WTC11 (cell line): ENCODE results near the gene PIM2. TPM values are rescaled to one million over a fixed set of nuclear protein-coding genes. Genes with fewer than 3 reads are reported as not detected.

Source experiments
- ATAC-seq: fragments of 200-7000 bp; cut with Tn5 transposase; 2 replicates; pipeline ENCODE4 v1.10.0; 2021; ENCODE audit warnings: mild to moderate bottlenecking, moderate library complexity
- CTCF ChIA-PET: fragments of 300-600 bp; sonication (Branson Sonifier 250); formaldehyde crosslinking; loops from one replicate; lab custom pipeline; 2021; ENCODE audit warnings: antibody characterized with exemption; lab: Charles Lee
- POLR2A ChIA-PET: fragments of 350-600 bp; sonication (Branson Sonifier 250); formaldehyde crosslinking; loops from one replicate; lab custom pipeline; 2021; ENCODE audit warnings: antibody characterized with exemption; lab: Charles Lee
- DNase-seq: peaks from one replicate; pipeline ENCODE4 v3.0.0; 2021; ENCODE audit warnings: low spot score
- H3K27ac Mint-ChIP-seq: 2 replicates; pipeline ENCODE4 v1.8.0; 2021; ENCODE audit warnings: mixed read lengths
- H3K27me3 Mint-ChIP-seq: 2 replicates; pipeline ENCODE4 v1.8.0; 2021; ENCODE audit warnings: low read depth, mild to moderate bottlenecking, moderate library complexity, mixed read lengths
- H3K36me3 Mint-ChIP-seq: 2 replicates; pipeline ENCODE4 v1.8.0; 2021; ENCODE audit warnings: mixed read lengths
- H3K4me1 Mint-ChIP-seq: 2 replicates; pipeline ENCODE4 v1.8.0; 2022; ENCODE audit warnings: mixed read lengths
- H3K4me3 Mint-ChIP-seq: 2 replicates; pipeline ENCODE4 v1.8.0; 2021; ENCODE audit warnings: mild to moderate bottlenecking, moderate library complexity, mixed read lengths
- H3K9me3 Mint-ChIP-seq: 2 replicates; pipeline ENCODE4 v1.8.0; 2021; ENCODE audit warnings: mixed read lengths
- ARID4B ChIP-seq: sonication (generic); formaldehyde crosslinking; IDR thresholded peaks from 2 replicates; pipeline ENCODE4 v1.8.0; 2023; ENCODE audit warnings: missing genetic modification reagents, mild to moderate bottlenecking, borderline replicate concordance
- ATF2 ChIP-seq: sonication (generic); formaldehyde crosslinking; IDR thresholded peaks from 2 replicates; pipeline ENCODE4 v1.8.1; 2022; ENCODE audit warnings: low read depth, missing genetic modification reagents, borderline replicate concordance
- ATF3 ChIP-seq: sonication (generic); formaldehyde crosslinking; conservative IDR thresholded peaks from 2 replicates; pipeline ENCODE4 v1.8.1; 2022; ENCODE audit warnings: mild to moderate bottlenecking, missing genetic modification reagents
- CBFB ChIP-seq: sonication (generic); formaldehyde crosslinking; IDR thresholded peaks from 2 replicates; pipeline ENCODE4 v1.8.1; 2022; ENCODE audit warnings: mild to moderate bottlenecking, low read depth, missing genetic modification reagents
- CTCF ChIP-seq: fragments of 200-600 bp; IDR thresholded peaks from 2 replicates; pipeline ENCODE4 v1.8.0; 2022; ENCODE audit warnings: antibody characterized with exemption
- ETV6 ChIP-seq: sonication (generic); formaldehyde crosslinking; IDR thresholded peaks from 2 replicates; pipeline ENCODE4 v1.8.1; 2022; ENCODE audit warnings: mild to moderate bottlenecking, missing genetic modification reagents
- GABPB1 ChIP-seq: sonication (generic); formaldehyde crosslinking; IDR thresholded peaks from 2 replicates; pipeline ENCODE4 v1.8.1; 2023; ENCODE audit warnings: mild to moderate bottlenecking, missing genetic modification reagents
- GRHL2 ChIP-seq: fragments of 250-450 bp; sonication (Bioruptor Pico); IDR thresholded peaks from 2 replicates; pipeline ENCODE4 v1.8.0; 2022; ENCODE audit warnings: mild to moderate bottlenecking, moderate library complexity; ENCODE audit not compliant: insufficient replicate concordance, severe bottlenecking
- IRF1 ChIP-seq: sonication (generic); formaldehyde crosslinking; IDR thresholded peaks from 2 replicates; pipeline ENCODE4 v1.8.0; 2023; ENCODE audit warnings: missing genetic modification reagents
- IRF2 ChIP-seq: sonication (generic); formaldehyde crosslinking; IDR thresholded peaks from 2 replicates; pipeline ENCODE4 v1.8.0; 2022; ENCODE audit warnings: low read depth, missing genetic modification reagents, borderline replicate concordance
- MLX ChIP-seq: sonication (generic); formaldehyde crosslinking; IDR thresholded peaks from 2 replicates; pipeline ENCODE4 v1.8.1; 2023; ENCODE audit warnings: mild to moderate bottlenecking, missing genetic modification reagents, moderate library complexity
- NR2C2 ChIP-seq: sonication (generic); formaldehyde crosslinking; IDR thresholded peaks from 2 replicates; pipeline ENCODE4 v1.8.0; 2022; ENCODE audit warnings: mild to moderate bottlenecking, missing genetic modification reagents
- PREB ChIP-seq: sonication (generic); formaldehyde crosslinking; IDR thresholded peaks from 2 replicates; pipeline ENCODE4 v1.8.1; 2022; ENCODE audit warnings: mild to moderate bottlenecking, missing genetic modification reagents, moderate library complexity, borderline replicate concordance
- TEAD4 ChIP-seq: sonication (generic); formaldehyde crosslinking; IDR thresholded peaks from 2 replicates; pipeline ENCODE4 v1.8.0; 2022; ENCODE audit warnings: mild to moderate bottlenecking, missing genetic modification reagents
- ZBTB21 ChIP-seq: sonication (generic); formaldehyde crosslinking; IDR thresholded peaks from 2 replicates; pipeline ENCODE4 v1.8.1; 2023; ENCODE audit warnings: mild to moderate bottlenecking, missing genetic modification reagents, borderline replicate concordance
- ZBTB43 ChIP-seq: sonication (generic); formaldehyde crosslinking; IDR thresholded peaks from 2 replicates; pipeline ENCODE4 v1.8.1; 2023; ENCODE audit warnings: mild to moderate bottlenecking, missing genetic modification reagents
- total RNA-seq: library from RNA; stranded (reverse); gene quantifications from 3 replicates; pipeline ENCODE4 v1.2.3, GENCODE V29; 2021

Gene PIM2
- total RNA-seq, 1 experiment from 2014 or later = 146 TPM

- ChIA-PET POLR2A (no interaction called here), CTCF (no interaction called here)
- peaks cover 56% of the 10 kb centered on the region for H3K36me3 Mint-ChIP-seq
- DNase-seq (no peak), ATAC-seq (no peak)
- peak overlapping the region; percentile 88 for H3K27ac Mint-ChIP-seq
- H3K9me3 Mint-ChIP-seq = no peaks in the 10 kb centered on the region
- no peaks in the 10 kb centered on the region for H3K27me3 Mint-ChIP-seq
- H3K4me3 Mint-ChIP-seq = peak overlapping the region; percentile 93
- peaks cover 53% of the 10 kb centered on the region for H3K4me1 Mint-ChIP-seq
- TF ChIP-seq GRHL2 (CRISPR knock-in tag) = no peak
- TF ChIP-seq ATF3 (CRISPR knock-in tag) = no peak
These were observed 552 bp downstream of the PIM2 start for GRCh38 chrX:48918301-48918642.

GRCh38 chrX:48917139-48918001 lies 1.5 kb downstream of the PIM2 start:
- peak overlapping the region; percentile 93 for H3K4me3 Mint-ChIP-seq
- H3K27me3 Mint-ChIP-seq = no peaks in the 10 kb centered on the region
- peak; percentile 31 for ATAC-seq
- peak; percentile 87 for DNase-seq
- H3K27ac Mint-ChIP-seq = peak overlapping the region; percentile 93
- ChIA-PET POLR2A (no interaction called here), CTCF (interaction anchor here (0.8 to 1.0 kb wide), 3 partner anchors 19 to 286 kb away, joined by 3 to 5 read pairs (median 3); no protein-coding TSS in a partner anchor)
- H3K4me1 Mint-ChIP-seq = peaks cover 53% of the 10 kb centered on the region
- peaks cover 56% of the 10 kb centered on the region for H3K36me3 Mint-ChIP-seq
- no peak for TF ChIP-seq GABPB1
- TF ChIP-seq CTCF = peak; percentile 71
- no peak for TF ChIP-seq ZBTB21
- 0 out of 2 replicates have a peak, but pooled peaks have one; percentile 40 for TF ChIP-seq NR2C2 (CRISPR knock-in tag)
- 0 out of 2 replicates have a peak, but pooled peaks have one; percentile 48 for TF ChIP-seq ETV6 (CRISPR knock-in tag)
- no peak for TF ChIP-seq TEAD4 (CRISPR knock-in tag)
- no peak for TF ChIP-seq IRF2 (CRISPR knock-in tag)
- no peak; the same call in 1 of the 2 replicates for TF ChIP-seq ARID4B
- no peak for TF ChIP-seq CBFB
- TF ChIP-seq, all 79 proteins: peak for 3
- no peaks in the 10 kb centered on the region for H3K9me3 Mint-ChIP-seq

GRCh38 chrX:48914593-48915493 lies 4.0 kb downstream of the PIM2 start:
- no peak for ATAC-seq
- POLR2A ChIA-PET = no interaction called here
- H3K27ac Mint-ChIP-seq = peak overlapping the region; percentile 74
- no peak for TF ChIP-seq IRF1
- TF ChIP-seq PREB = no peak
- no peak for TF ChIP-seq MLX (CRISPR knock-in tag)
- no peak for TF ChIP-seq ZBTB43 (CRISPR knock-in tag)
- TF ChIP-seq ATF2 (CRISPR knock-in tag) = no peak

More at GRCh38 chrX:48914593-48915493, 4.0 kb downstream of the PIM2 start:
- Mint-ChIP-seq H3K9me3 (no peaks in the 10 kb centered on the region), H3K36me3 (peaks cover 57% of the 10 kb centered on the region), H3K4me1 (peaks cover 39% of the 10 kb centered on the region), H3K4me3 (peak overlapping the region; percentile 93), H3K27me3 (no peaks in the 10 kb centered on the region)
- no peak for DNase-seq
- CTCF ChIA-PET = interaction anchor here (0.6 to 1.1 kb wide), 3 partner anchors 17 to 26 kb away, joined by 3 to 4 read pairs (median 3); partner anchors contain the start of genes PQBP1 and TIMM17B
